Suprapubic skin (tissue), 4 donors: ENCODE data around the gene LITAF. TPM values are rescaled to one million over a fixed set of nuclear protein-coding genes. Genes with fewer than 3 reads are reported as not detected.

Source experiments
- DNase-seq, 2 donors: peaks; one replicate each; pipeline ENCODE4 v3.0.0-alpha.2; 2019; ENCODE audit warnings: low spot score in 2 of 2
- H3K27ac ChIP-seq: fragments of 200-600 bp; sonication (generic); one replicate; pipeline ENCODE4 v1.5.1; 2019
- H3K27me3 ChIP-seq: fragments of 200-600 bp; sonication (generic); one replicate; pipeline ENCODE4 v1.5.1; 2019
- H3K36me3 ChIP-seq: fragments of 200-600 bp; sonication (generic); one replicate; pipeline ENCODE4 v1.5.1; 2019
- H3K4me1 ChIP-seq: fragments of 200-600 bp; sonication (generic); one replicate; pipeline ENCODE4 v1.5.1; 2019
- H3K4me3 ChIP-seq: fragments of 200-600 bp; sonication (generic); one replicate; pipeline ENCODE4 v1.5.1; 2019; ENCODE audit warnings: mild to moderate bottlenecking
- H3K9me3 ChIP-seq: fragments of 200-600 bp; sonication (generic); one replicate; pipeline ENCODE4 v1.5.1; 2019
- EP300 ChIP-seq: sonication (generic); formaldehyde crosslinking; IDR thresholded peaks from one replicate; pipeline ENCODE4 v1.6.1; 2017; ENCODE audit warnings: antibody characterized with exemption
- POLR2A ChIP-seq, 2 donors: fragments of 450-650 bp; IDR thresholded peaks; one replicate each; pipeline ENCODE4 v1.6.1; 2017; ENCODE audit warnings: antibody characterized with exemption in 2 of 2, mild to moderate bottlenecking in 2 of 2, moderate library complexity in 2 of 2
- POLR2AphosphoS5 ChIP-seq, 3 donors: sonication (generic); formaldehyde crosslinking; IDR thresholded peaks; one replicate each; pipeline ENCODE4 v1.6.1; 2017; ENCODE audit warnings: antibody characterized with exemption in 3 of 3
- WGBS: methylation state at CpG from one replicate; pipeline ENCODE4 v1.1.5; 2018; 5-methylcytosine and 5-hydroxymethylcytosine counted together
- total RNA-seq, 4 donors: library from RNA; depleted of rRNA; stranded (reverse); fragments of >200 nt; gene quantifications; one replicate each; pipeline ENCODE4 v1.1.0, GENCODE V29; 2016
- TF ChIP-seq, protein P1 (sequence below), 2 donors: fragments of 200-600 bp in 1 of 2; fragments of 450-650 bp in 1 of 2; sonication (generic) in 1 of 2; IDR thresholded peaks; one replicate each; pipeline ENCODE4 v1.5.1; 2016 to 2019; ENCODE audit warnings: antibody characterized with exemption in 2 of 2, mild to moderate bottlenecking in 1 of 2, moderate library complexity in 1 of 2

The LITAF gene
- total RNA-seq, 4 donors from 2014 or later = 48.8 to 82.2 (median 72.8) TPM

DNA sequence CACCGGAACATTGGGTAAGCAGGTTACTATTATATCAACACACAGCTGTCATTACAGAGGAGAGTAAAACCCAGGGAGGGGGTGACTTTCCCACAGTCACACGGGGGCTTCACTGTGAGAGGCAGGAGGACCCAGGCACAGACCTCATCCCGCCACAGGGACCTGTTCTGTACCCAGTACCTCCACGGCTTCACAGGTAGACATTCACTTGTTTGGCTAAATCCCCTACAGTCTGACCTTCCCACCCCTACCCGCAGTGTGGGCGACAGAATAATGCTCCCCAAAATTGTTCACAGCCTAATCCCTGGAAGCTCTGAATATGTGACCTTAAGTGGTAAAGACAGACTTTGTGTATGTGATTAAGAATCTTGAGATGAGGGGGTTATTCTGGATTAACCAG is 16.5 kb downstream of the LITAF start:
- WGBS = 92% methylated on average over 6 of the region's 6 CpGs
- Histone ChIP-seq H3K9me3 (no peaks in the 10 kb centered on the region), H3K4me3 (no peak overlapping the region), H3K27ac (no peak overlapping the region), H3K36me3 (no peaks in the 10 kb centered on the region), H3K27me3 (no peaks in the 10 kb centered on the region), H3K4me1 (peaks cover 13% of the 10 kb centered on the region)
- TF ChIP-seq POLR2AphosphoS5 (IDR thresholded peaks at IDR 0.05) = no peak
- no peak for TF ChIP-seq EP300
- TF ChIP-seq, protein P1, sequence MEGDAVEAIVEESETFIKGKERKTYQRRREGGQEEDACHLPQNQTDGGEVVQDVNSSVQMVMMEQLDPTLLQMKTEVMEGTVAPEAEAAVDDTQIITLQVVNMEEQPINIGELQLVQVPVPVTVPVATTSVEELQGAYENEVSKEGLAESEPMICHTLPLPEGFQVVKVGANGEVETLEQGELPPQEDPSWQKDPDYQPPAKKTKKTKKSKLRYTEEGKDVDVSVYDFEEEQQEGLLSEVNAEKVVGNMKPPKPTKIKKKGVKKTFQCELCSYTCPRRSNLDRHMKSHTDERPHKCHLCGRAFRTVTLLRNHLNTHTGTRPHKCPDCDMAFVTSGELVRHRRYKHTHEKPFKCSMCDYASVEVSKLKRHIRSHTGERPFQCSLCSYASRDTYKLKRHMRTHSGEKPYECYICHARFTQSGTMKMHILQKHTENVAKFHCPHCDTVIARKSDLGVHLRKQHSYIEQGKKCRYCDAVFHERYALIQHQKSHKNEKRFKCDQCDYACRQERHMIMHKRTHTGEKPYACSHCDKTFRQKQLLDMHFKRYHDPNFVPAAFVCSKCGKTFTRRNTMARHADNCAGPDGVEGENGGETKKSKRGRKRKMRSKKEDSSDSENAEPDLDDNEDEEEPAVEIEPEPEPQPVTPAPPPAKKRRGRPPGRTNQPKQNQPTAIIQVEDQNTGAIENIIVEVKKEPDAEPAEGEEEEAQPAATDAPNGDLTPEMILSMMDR (IDR thresholded peaks at IDR 0.05) = no peak
- no peak for TF ChIP-seq POLR2A (IDR thresholded peaks at IDR 0.05)
- DNase-seq = no peak

GRCh38 chr16:11566398-11566797 is 20.3 kb downstream of the LITAF start:
- no peak overlapping the region for H3K27ac ChIP-seq
- 85% methylated on average over 9 of the region's 9 CpGs for WGBS
- peaks cover 31% of the 10 kb centered on the region for H3K4me1 ChIP-seq
- no peak for TF ChIP-seq POLR2A (IDR thresholded peaks at IDR 0.05)
- no peak for TF ChIP-seq POLR2AphosphoS5 (IDR thresholded peaks at IDR 0.05)
- TF ChIP-seq, protein P1 (IDR thresholded peaks at IDR 0.05) = no peak
- TF ChIP-seq EP300 = no peak
- H3K4me3 ChIP-seq = no peak overlapping the region
- no peaks in the 10 kb centered on the region for H3K27me3 ChIP-seq
- DNase-seq = no peak
- no peaks in the 10 kb centered on the region for H3K9me3 ChIP-seq
- no peaks in the 10 kb centered on the region for H3K36me3 ChIP-seq

DNA sequence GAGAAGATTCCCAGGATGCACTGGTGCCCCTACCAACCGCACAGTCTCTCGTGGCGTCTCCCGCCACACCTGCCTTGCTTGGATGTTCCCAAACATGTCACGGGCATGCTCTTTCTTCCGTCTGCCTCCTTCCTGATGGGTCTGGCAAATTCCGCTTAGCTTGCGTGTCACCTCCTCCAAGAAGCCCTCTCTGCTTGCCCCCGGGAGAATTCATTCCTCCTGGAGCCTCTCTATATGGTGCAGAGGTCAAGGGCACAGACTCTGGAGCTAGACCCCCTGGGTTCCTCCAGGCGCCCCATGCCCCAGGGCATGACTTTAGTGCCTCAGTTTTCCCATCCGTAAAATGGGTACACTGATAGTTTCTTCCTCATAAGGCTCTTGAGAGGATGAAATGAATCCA is 21.1 kb downstream of the LITAF start:
- 98% methylated on average over 11 of the region's 11 CpGs for WGBS
- Histone ChIP-seq H3K36me3 (no peaks in the 10 kb centered on the region), H3K27me3 (no peaks in the 10 kb centered on the region), H3K4me1 (peaks cover 31% of the 10 kb centered on the region), H3K27ac (no peak overlapping the region), H3K9me3 (no peaks in the 10 kb centered on the region), H3K4me3 (no peak overlapping the region)
- TF ChIP-seq POLR2A (IDR thresholded peaks at IDR 0.05) = no peak
- TF ChIP-seq, protein P1 (IDR thresholded peaks at IDR 0.05) = no peak
- no peak for TF ChIP-seq POLR2AphosphoS5 (IDR thresholded peaks at IDR 0.05)
- TF ChIP-seq EP300 = no peak
- DNase-seq = no peak

GRCh38 chr16:11564046-11564926 is 22.4 kb downstream of the LITAF start:
- no peak overlapping the region for H3K4me3 ChIP-seq
- H3K4me1 ChIP-seq = peaks cover 38% of the 10 kb centered on the region
- H3K36me3 ChIP-seq = no peaks in the 10 kb centered on the region
- TF ChIP-seq POLR2A (IDR thresholded peaks at IDR 0.05) (no peak), EP300 (no peak), POLR2AphosphoS5 (IDR thresholded peaks at IDR 0.05) (no peak)
- TF ChIP-seq, protein P1 (IDR thresholded peaks at IDR 0.05) = no peak
- no peaks in the 10 kb centered on the region for H3K9me3 ChIP-seq
- no peak for DNase-seq
- no peak overlapping the region for H3K27ac ChIP-seq
- 85% methylated on average over 24 of the region's 24 CpGs for WGBS
- no peaks in the 10 kb centered on the region for H3K27me3 ChIP-seq

DNA sequence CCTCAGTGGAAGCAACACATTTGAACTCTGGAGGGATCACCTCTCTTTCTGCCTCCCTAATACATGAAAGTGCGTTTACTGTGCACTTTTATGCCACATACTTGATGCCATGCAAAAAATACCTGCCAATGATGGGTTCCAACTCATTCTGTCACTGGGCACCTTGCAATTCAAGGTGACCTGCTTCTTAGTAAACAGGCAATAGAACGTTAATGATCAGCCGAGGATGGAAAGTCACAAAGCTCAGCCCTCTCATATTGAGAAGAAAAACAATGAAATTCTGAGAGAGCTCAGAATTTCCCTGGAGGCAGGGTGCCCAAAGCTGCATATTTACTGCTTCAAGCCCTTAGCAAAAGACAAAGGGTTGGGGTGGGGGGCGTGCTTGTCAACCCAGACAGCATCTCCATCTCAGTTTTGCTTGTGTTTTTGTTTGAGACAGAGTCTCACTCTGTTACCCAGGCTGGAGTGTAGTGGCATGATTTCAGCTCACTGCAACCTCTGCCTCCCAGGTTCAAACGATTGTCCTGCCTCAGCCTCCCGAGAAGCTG is 23.2 kb downstream of the LITAF start:
- TF ChIP-seq, protein P1 (IDR thresholded peaks at IDR 0.05) = no peak
- no peak for TF ChIP-seq EP300
- no peak for TF ChIP-seq POLR2AphosphoS5 (IDR thresholded peaks at IDR 0.05)
- no peak for TF ChIP-seq POLR2A (IDR thresholded peaks at IDR 0.05)
- no peaks in the 10 kb centered on the region for H3K27me3 ChIP-seq
- H3K9me3 ChIP-seq = no peaks in the 10 kb centered on the region
- no peaks in the 10 kb centered on the region for H3K36me3 ChIP-seq
- H3K4me1 ChIP-seq = peaks cover 40% of the 10 kb centered on the region
- no peak for DNase-seq
- 74% methylated on average over 6 of the region's 6 CpGs for whole genome bisulfite sequencing
- no peak overlapping the region for H3K27ac ChIP-seq
- no peak overlapping the region for H3K4me3 ChIP-seq
